Upper lobe of left lung (tissue), 6 donors: Measurements from ENCODE around the gene SEMA3A. TPM values are rescaled to one million over a fixed set of nuclear protein-coding genes. Genes with fewer than 3 reads are reported as not detected.

Experiments
- ATAC-seq, 2 donors: fragments of 200-7000 bp; cut with Tn5 transposase; one replicate each; pipeline ENCODE4 v1.9.1; 2022; ENCODE audit warnings: mild to moderate bottlenecking in 2 of 2, moderate library complexity in 2 of 2; ENCODE audit not compliant: low FRiP score in 2 of 2
- DNase-seq, 2 donors: peaks; one replicate each; pipeline ENCODE4 v3.0.0-alpha.2; 2019 to 2020
- H3K27ac ChIP-seq, 4 donors: fragments of 200-600 bp; sonication (generic); one replicate each; pipeline ENCODE4 v1.5.1; 2016 to 2019
- H3K27me3 ChIP-seq, 4 donors: fragments of 200-600 bp; sonication (generic); one replicate each; pipeline ENCODE4 v1.5.1; 2017 to 2019
- H3K36me3 ChIP-seq, 4 donors: fragments of 200-600 bp; sonication (generic); one replicate each; pipeline ENCODE4 v1.5.1; 2016 to 2019
- H3K4me1 ChIP-seq, 4 donors: fragments of 200-600 bp; sonication (generic); one replicate each; pipeline ENCODE4 v1.5.1; 2018 to 2019
- H3K4me3 ChIP-seq, 4 donors: fragments of 200-600 bp; sonication (generic); one replicate each; pipeline ENCODE4 v1.5.1; 2017 to 2019; ENCODE audit warnings: mild to moderate bottlenecking in 2 of 4, moderate library complexity in 1 of 4
- H3K9me3 ChIP-seq, 4 donors: fragments of 200-600 bp; sonication (generic); one replicate each; pipeline ENCODE4 v1.5.1; 2018 to 2019
- CTCF ChIP-seq, 6 experiments: fragments of 450-650 bp in 4 of 6; fragments of 200-600 bp in 2 of 6; sonication (generic) in 2 of 6; IDR thresholded peaks; one replicate each; pipeline ENCODE4 v1.5.1; 2016 to 2019; ENCODE audit warnings: antibody characterized with exemption in 6 of 6
- EP300 ChIP-seq, 4 donors: sonication (generic); formaldehyde crosslinking; IDR thresholded peaks; one replicate each; pipeline ENCODE4 v1.5.1; 2017; ENCODE audit warnings: antibody characterized with exemption in 4 of 4, control low read depth in 2 of 4
- POLR2A ChIP-seq, 4 donors: fragments of 450-650 bp; IDR thresholded peaks; one replicate each; pipeline ENCODE4 v1.5.1; 2016 to 2017; ENCODE audit warnings: antibody characterized with exemption in 4 of 4, mild to moderate bottlenecking in 2 of 4
- POLR2AphosphoS5 ChIP-seq, 2 donors: sonication (generic); formaldehyde crosslinking; IDR thresholded peaks; one replicate each; pipeline ENCODE4 v1.5.1; 2017; ENCODE audit warnings: antibody characterized with exemption in 2 of 2
- WGBS, 2 donors: methylation state at CpG; one replicate each; pipeline ENCODE4 v1.1.5; 2017 to 2018; 5-methylcytosine and 5-hydroxymethylcytosine counted together
- total RNA-seq, 6 donors: library from RNA; depleted of rRNA in 4 of 6; stranded (reverse); fragments of >200 nt in 4 of 6; gene quantifications; one replicate each; pipeline versions ENCODE4 v1.1.0 to v1.2.1, GENCODE V29; 2016 to 2021
- donor health status: DM: no; HTN: no; CAD: no; lungs with moderate emphysema.
- donor health status: DM: no; HTN: yes; CAD: no; lungs with severe emphysema.

SEMA3A gene
- total RNA-seq, 6 donors from 2014 or later: 1.0 to 8.8 (median 3.1) TPM

DNA sequence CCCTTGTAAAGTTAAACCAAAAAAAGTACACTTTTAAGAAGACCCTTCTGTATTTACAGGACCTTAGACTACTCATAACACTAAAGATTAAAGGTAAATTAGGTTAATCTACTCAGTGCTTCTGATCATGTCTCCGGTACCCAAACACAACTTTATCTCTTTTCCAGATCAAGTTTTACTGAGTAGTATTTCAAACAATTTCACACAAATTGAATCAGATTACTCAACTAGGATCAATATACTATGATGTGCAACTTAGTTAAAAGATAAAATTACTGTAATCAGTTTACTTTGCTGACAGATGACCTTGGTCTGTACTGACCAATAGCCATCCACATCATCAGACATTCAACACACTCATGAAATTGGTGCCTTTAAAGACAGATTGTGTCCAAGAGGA, 191.4 kb downstream of the SEMA3A start:
- Histone ChIP-seq H3K27me3 (no peaks in the 10 kb centered on the region), H3K9me3 (no peaks in the 10 kb centered on the region), H3K36me3 (no peaks in the 10 kb centered on the region), H3K4me3 (no peak overlapping the region), H3K4me1 (no peaks in the 10 kb centered on the region), H3K27ac (no peak overlapping the region)
- TF ChIP-seq POLR2AphosphoS5 (IDR thresholded peaks at IDR 0.05) (no peak), CTCF (IDR thresholded peaks at IDR 0.05) (no peak)
- ATAC-seq: no peak
- WGBS, 2 donors: 96 to 97% methylated on average over 1 of the region's 1 CpG
- no peak for DNase-seq

DNA sequence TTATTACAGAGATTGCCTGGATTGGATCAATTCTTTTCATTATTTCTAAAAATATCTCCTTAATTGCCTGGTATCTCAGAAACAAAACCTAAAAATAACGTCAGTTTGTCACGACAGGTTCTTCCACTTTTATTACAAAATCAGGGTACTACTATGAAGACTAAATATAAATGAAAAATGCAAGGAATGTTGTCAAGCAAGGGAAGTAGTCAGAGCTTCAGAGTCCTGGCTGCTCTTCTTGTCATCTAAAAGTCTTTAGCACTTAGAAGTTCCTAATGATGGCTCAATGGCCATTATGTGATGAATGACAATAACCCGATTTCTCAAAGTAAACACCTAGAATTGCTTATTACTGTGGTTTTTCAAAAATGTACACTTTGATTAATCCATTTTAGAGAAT, 192.2 kb downstream of the SEMA3A start:
- no peaks in the 10 kb centered on the region for H3K9me3 ChIP-seq
- H3K27me3 ChIP-seq: no peaks in the 10 kb centered on the region
- no peaks in the 10 kb centered on the region for H3K36me3 ChIP-seq
- no peaks in the 10 kb centered on the region for H3K4me1 ChIP-seq
- no peak overlapping the region for H3K27ac ChIP-seq
- no peak for TF ChIP-seq POLR2A (IDR thresholded peaks at IDR 0.05)
- no peak for TF ChIP-seq CTCF (IDR thresholded peaks at IDR 0.05)
- no peak for TF ChIP-seq EP300 (IDR thresholded peaks at IDR 0.05)
- no peak for TF ChIP-seq POLR2AphosphoS5 (IDR thresholded peaks at IDR 0.05)
- 47 to 49% methylated on average over 3 of the region's 3 CpGs for WGBS, 2 donors
- DNase-seq (no peak), ATAC-seq (no peak)
- no peak overlapping the region for H3K4me3 ChIP-seq

GRCh38 chr7:83996879-83997278, 197.7 kb downstream of the SEMA3A start:
- no peak for TF ChIP-seq EP300 (IDR thresholded peaks at IDR 0.05)
- TF ChIP-seq POLR2AphosphoS5 (IDR thresholded peaks at IDR 0.05): no peak
- TF ChIP-seq CTCF (IDR thresholded peaks at IDR 0.05): no peak
- TF ChIP-seq POLR2A (IDR thresholded peaks at IDR 0.05): no peak
- ATAC-seq: no peak
- Histone ChIP-seq H3K27ac (no peak overlapping the region), H3K4me1 (no peaks in the 10 kb centered on the region), H3K36me3 (no peaks in the 10 kb centered on the region), H3K9me3 (no peaks in the 10 kb centered on the region), H3K4me3 (no peak overlapping the region), H3K27me3 (no peaks in the 10 kb centered on the region)
- DNase-seq: no peak
- 0 to 2% methylated on average over 1 of the region's 1 CpG for WGBS, 2 donors

GRCh38 chr7:83987764-83988163, 206.8 kb downstream of the SEMA3A start:
- no peaks in the 10 kb centered on the region for H3K36me3 ChIP-seq
- ATAC-seq: no peak
- no peak overlapping the region for H3K4me3 ChIP-seq
- 63 to 87% methylated on average over 1 of the region's 1 CpG for WGBS, 2 donors
- no peaks in the 10 kb centered on the region for H3K27me3 ChIP-seq
- no peaks in the 10 kb centered on the region for H3K9me3 ChIP-seq
- DNase-seq: no peak
- TF ChIP-seq CTCF (IDR thresholded peaks at IDR 0.05) (no peak), POLR2AphosphoS5 (IDR thresholded peaks at IDR 0.05) (no peak), POLR2A (IDR thresholded peaks at IDR 0.05) (no peak)
- H3K27ac ChIP-seq: no peak overlapping the region
- no peaks in the 10 kb centered on the region for H3K4me1 ChIP-seq

- TF ChIP-seq CTCF (IDR thresholded peaks at IDR 0.05) (no peak), EP300 (IDR thresholded peaks at IDR 0.05) (no peak), POLR2AphosphoS5 (IDR thresholded peaks at IDR 0.05) (no peak), POLR2A (IDR thresholded peaks at IDR 0.05) (no peak)
- no peak for DNase-seq
Measured at GRCh38 chr7:83985821-83986220, 208.8 kb downstream of the SEMA3A start.

More at GRCh38 chr7:83985821-83986220, 208.8 kb downstream of the SEMA3A start:
- Histone ChIP-seq H3K4me3 (no peak overlapping the region), H3K27ac (no peak overlapping the region), H3K4me1 (no peaks in the 10 kb centered on the region), H3K27me3 (no peaks in the 10 kb centered on the region), H3K9me3 (no peaks in the 10 kb centered on the region), H3K36me3 (no peaks in the 10 kb centered on the region)
- no peak for ATAC-seq
- WGBS, 2 donors: 91% methylated on average over 5 of the region's 5 CpGs
